Measurements from ENCODE around the gene NME8.

The NME8 gene

DNA sequence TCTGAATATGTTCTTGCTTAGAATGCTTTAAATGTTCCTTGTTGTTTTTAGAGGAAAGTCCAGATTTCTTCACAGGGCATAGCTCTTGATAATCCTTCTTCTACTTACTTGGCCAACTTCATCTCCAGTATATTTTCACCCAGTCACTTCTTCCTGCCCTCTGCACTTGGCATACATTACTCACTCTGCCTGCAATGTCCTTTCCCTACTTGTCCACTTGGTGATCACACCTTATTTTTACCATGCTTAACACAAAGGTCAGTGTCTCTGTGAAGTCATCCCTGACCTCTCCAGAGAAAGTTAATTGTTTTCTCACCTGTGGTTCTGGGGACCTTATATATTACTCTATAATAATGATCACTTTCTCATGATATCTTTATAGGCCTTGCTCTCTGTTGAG lies 45.0 kb downstream of the NME8 start:
- ChIA-PET POLR2A (no interaction called here), CTCF (no interaction called here)
- H3K4me3 ChIP-seq (ENCODE audit: low read depth, low read length), result no peak overlapping the region
- TF ChIP-seq, protein P1, sequence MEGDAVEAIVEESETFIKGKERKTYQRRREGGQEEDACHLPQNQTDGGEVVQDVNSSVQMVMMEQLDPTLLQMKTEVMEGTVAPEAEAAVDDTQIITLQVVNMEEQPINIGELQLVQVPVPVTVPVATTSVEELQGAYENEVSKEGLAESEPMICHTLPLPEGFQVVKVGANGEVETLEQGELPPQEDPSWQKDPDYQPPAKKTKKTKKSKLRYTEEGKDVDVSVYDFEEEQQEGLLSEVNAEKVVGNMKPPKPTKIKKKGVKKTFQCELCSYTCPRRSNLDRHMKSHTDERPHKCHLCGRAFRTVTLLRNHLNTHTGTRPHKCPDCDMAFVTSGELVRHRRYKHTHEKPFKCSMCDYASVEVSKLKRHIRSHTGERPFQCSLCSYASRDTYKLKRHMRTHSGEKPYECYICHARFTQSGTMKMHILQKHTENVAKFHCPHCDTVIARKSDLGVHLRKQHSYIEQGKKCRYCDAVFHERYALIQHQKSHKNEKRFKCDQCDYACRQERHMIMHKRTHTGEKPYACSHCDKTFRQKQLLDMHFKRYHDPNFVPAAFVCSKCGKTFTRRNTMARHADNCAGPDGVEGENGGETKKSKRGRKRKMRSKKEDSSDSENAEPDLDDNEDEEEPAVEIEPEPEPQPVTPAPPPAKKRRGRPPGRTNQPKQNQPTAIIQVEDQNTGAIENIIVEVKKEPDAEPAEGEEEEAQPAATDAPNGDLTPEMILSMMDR (IDR thresholded peaks at IDR 0.05; ENCODE audit: insufficient read depth, low read length, missing control alignments), result no peak
- DNase-seq (ENCODE audit: low read depth, low spot score), result no peak

DNA sequence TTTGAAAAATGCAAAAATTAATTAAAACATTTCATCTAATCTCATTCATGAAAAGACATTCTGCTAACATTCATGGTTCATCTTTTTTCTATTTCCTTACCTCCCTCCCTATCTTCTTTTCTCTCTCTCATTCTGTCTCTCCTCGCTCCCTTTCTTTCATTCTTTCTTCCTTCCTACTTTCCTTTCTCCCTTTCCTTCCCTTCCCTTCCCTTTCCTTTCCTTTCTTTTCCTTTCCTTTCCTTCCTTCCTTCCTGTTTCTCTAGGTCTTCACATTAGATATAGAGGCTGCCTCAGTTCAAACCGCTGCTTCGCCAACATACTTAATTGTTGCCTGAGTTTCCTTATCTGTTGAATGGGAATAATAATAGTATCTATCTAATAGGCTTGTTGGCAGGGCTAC lies 46.3 kb downstream of the NME8 start:
- TF ChIP-seq, protein P1 (IDR thresholded peaks at IDR 0.05; ENCODE audit: insufficient read depth, low read length, missing control alignments), result no peak
- no peak for DNase-seq (ENCODE audit: low read depth, low spot score)
- CTCF ChIA-PET, result no interaction called here
- POLR2A ChIA-PET, result no interaction called here
- H3K4me3 ChIP-seq (ENCODE audit: low read depth, low read length), result no peak overlapping the region

DNA sequence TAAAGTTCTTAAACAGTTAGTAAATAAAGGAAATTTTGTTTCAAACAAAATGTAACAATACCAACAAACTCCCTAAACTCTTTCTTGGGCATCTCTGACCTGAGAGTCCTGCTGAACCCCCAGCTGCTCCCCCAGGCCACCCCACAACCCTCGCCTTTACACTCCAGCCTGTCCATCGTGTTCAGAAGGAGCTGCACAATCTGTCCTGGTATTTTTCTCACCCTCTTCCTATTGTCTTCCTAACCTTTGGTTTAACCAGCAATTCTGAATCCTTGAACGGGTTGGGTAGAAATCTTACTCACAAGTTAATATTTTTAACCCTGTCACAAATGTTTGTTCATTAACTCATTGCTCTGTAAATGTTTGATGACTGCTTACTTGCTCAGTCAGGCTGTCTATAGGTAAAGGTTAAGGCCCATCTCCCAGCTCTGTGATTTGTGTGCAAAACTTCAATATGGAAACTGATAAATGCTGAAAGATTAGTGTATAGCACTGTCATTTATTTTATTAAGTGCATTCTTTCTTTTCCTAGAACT lies 51.4 kb downstream of the NME8 start:
- CTCF ChIA-PET, result interaction anchor here (3.9 to 4.0 kb wide), 2 partner anchors 436 to 469 kb away, joined by 19 to 25 read pairs; no protein-coding TSS in a partner anchor
- no peak overlapping the region for H3K4me3 ChIP-seq (ENCODE audit: low read depth, low read length)
- no peak for DNase-seq (ENCODE audit: low read depth, low spot score)
- TF ChIP-seq, protein P1 (IDR thresholded peaks at IDR 0.05; ENCODE audit: insufficient read depth, low read length, missing control alignments), result no peak
- POLR2A ChIA-PET, result no interaction called here

DNA sequence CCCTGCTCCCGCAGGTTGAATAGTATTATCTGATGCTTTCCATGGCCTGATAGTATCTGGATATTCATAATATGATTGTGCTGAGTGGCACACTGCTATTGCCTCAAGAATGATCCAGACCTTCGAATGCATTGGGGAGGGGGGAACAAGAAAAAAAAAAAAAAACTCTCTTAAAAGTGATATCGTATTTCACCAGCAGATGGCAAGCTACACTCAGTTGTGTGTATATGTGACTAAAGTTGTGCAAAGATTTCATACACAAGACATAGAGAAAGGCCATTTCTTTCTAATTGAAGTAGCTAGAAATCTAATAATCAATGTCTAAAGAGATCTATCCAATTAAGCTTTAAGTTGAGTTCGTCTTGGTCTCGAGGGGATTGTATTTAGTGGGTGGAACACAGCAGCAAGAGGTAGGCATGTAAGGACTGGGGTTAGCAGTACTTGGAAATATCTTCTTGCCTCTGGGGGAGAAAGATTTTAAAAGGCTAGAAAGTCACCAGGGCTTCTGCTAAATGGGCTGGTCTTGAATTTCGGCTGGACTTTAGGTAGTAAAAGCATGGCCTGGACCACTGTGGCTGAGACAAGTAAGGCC lies 52.9 kb downstream of the NME8 start:
- CTCF ChIA-PET, result interaction anchor here (0.7 to 8.6 kb wide), 22 partner anchors 9 to 468 kb away, joined by 3 to 46 read pairs (median 4); partner anchors contain the start of genes EPDR1 and SFRP4

DNA sequence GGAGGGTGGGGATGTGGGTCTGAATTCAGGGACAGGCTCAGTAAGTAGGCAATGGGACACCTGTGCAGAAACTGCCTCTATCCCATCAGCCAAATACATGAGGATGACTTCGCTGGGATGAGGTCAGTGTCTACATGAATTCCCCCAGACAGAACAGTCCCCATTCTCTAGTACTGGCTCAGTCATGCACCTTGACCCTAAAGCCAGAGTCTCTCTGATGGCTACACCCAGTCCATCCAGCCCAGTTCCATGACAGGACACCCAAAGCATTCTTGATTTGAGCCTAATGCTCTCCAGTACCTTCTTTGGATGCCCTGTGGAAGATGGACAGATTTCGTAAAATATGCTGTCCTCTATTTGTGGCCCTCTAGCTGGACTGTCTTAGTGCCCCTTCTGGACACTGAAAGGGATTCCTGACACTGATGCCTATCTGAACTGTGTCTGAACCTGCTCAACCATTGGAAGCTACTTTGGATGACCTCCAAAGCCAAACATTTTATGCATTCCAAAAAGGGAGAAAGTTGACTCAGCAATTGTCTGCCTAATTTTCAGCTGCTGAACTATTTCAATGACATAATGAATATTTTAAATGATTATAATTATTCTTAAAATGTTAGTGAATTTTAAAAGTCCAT lies 53.6 kb downstream of the NME8 start:
- H3K4me3 ChIP-seq (ENCODE audit: low read depth, low read length), result no peak overlapping the region
- ChIA-PET CTCF (interaction anchor here (0.7 to 8.6 kb wide), 20 partner anchors 10 to 467 kb away, joined by 3 to 46 read pairs (median 4); partner anchors contain the start of genes EPDR1 and SFRP4), POLR2A (no interaction called here)
- TF ChIP-seq, protein P1 (IDR thresholded peaks at IDR 0.05; ENCODE audit: insufficient read depth, low read length, missing control alignments), result no peak
- no peak for DNase-seq (ENCODE audit: low read depth, low spot score)

More for the DNA sequence above, 52.9 kb downstream of the NME8 start:
- H3K4me3 ChIP-seq (ENCODE audit: low read depth, low read length), result no peak overlapping the region
- no peak for DNase-seq (ENCODE audit: low read depth, low spot score)
- TF ChIP-seq, protein P1 (IDR thresholded peaks at IDR 0.05; ENCODE audit: insufficient read depth, low read length, missing control alignments), result peak; percentile 42
- POLR2A ChIA-PET, result no interaction called here

DNA sequence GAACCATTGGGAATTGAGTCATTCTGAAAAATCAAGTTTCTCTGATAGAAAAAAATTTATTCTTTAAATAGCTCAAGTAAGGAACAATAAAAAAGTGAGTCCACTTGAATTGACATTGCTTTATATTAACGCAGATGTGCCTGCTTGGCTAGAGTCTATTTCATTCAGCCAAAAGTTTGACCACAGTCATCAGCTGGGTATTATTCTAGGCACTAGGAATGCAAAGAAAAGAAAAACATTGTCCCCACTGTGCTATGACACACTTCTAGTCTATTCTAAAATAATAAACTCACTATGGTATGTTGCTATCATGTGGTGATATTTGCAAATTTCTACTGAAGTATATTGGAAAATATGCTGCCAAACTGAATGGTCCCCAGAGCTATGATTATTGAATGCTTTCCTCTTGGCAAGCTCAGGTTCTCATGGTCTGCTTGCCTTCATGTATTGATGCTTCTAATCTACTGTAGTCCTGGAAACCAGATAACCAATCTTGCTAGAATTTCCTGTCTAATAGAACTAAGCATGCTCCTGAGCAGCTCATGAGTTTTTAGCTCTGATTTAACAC lies 59.9 kb downstream of the NME8 start:
- POLR2A ChIA-PET, result interaction anchor here (0.8 to 0.9 kb wide), 3 partner anchors 9 to 22 kb away, joined by 3 to 6 read pairs (median 4); partner anchors contain the start of gene SFRP4
- CTCF ChIA-PET, result interaction anchor here (1.1 to 8.6 kb wide), 3 partner anchors 10 to 412 kb away, joined by 3 to 46 read pairs (median 5); partner anchors contain the start of genes EPDR1 and SFRP4
- DNase-seq (ENCODE audit: low read depth, low spot score), result peak; percentile 89
- H3K4me3 ChIP-seq (ENCODE audit: low read depth, low read length), result no peak overlapping the region
- TF ChIP-seq, protein P1 (IDR thresholded peaks at IDR 0.05; ENCODE audit: insufficient read depth, low read length, missing control alignments), result no peak

All from AG04449 (cell line).